HEK293T (cell line): ENCODE measurements around the gene PTPRG.
"Not testable (repeated sequence)": the region's sequence is repeated elsewhere in the genome, so short reads cannot be mapped to it uniquely, and the experiment has no call there.

Experiments used
- CTCF ChIA-PET: fragments of 350-600 bp; formaldehyde crosslinking; extraction: SDS; loops from one replicate; lab custom pipeline; 2021; ENCODE audit warnings: antibody characterized with exemption, inconsistent platforms; lab: Yijun Ruan, JAX
- POLR2A ChIA-PET: fragments of 350-600 bp; formaldehyde crosslinking; extraction: SDS; loops from one replicate; lab custom pipeline; 2020; ENCODE audit warnings: antibody characterized with exemption, inconsistent platforms; lab: Yijun Ruan, JAX
- DNase-seq: peaks from one replicate; pipeline ENCODE4 v3.0.0; 2012; ENCODE audit warnings: mixed read lengths; ENCODE audit errors: extremely low spot score
- ARNT ChIP-seq: fragments of 450-650 bp; IDR thresholded peaks from 2 replicates; pipeline ENCODE4 v1.6.1; 2017; ENCODE audit warnings: mild to moderate bottlenecking
- BHLHE40 ChIP-seq: fragments of 450-650 bp; IDR thresholded peaks from 2 replicates; pipeline ENCODE4 v1.6.1; 2016; ENCODE audit warnings: mild to moderate bottlenecking, moderate library complexity, borderline replicate concordance
- CTBP1 ChIP-seq: fragments of 450-650 bp; IDR thresholded peaks from 2 replicates; pipeline ENCODE4 v1.6.1; 2016; ENCODE audit warnings: borderline replicate concordance
- ELF4 ChIP-seq: fragments of 450-650 bp; IDR thresholded peaks from 2 replicates; pipeline ENCODE4 v1.6.1; 2017; ENCODE audit warnings: antibody characterized with exemption
- FOXA1 ChIP-seq: fragments of 450-650 bp; IDR thresholded peaks from 2 replicates; pipeline ENCODE4 v1.6.1; 2016; ENCODE audit warnings: mild to moderate bottlenecking
- FOXK2 ChIP-seq: fragments of 450-650 bp; IDR thresholded peaks from 2 replicates; pipeline ENCODE4 v1.6.1; 2016; ENCODE audit warnings: mild to moderate bottlenecking
- FOXM1 ChIP-seq: fragments of 450-650 bp; IDR thresholded peaks from 2 replicates; pipeline ENCODE4 v1.6.1; 2017; ENCODE audit warnings: mild to moderate bottlenecking, borderline replicate concordance
- HDGF ChIP-seq: fragments of 450-650 bp; IDR thresholded peaks from 2 replicates; pipeline ENCODE4 v1.6.1; 2017; ENCODE audit warnings: antibody characterized with exemption, borderline replicate concordance
- L3MBTL2 ChIP-seq: fragments of 450-650 bp; conservative IDR thresholded peaks from 2 replicates; pipeline ENCODE4 v1.6.1; 2016; ENCODE audit warnings: mild to moderate bottlenecking
- LEF1 ChIP-seq: fragments of 450-650 bp; IDR thresholded peaks from 2 replicates; pipeline ENCODE4 v1.6.1; 2017; ENCODE audit warnings: mild to moderate bottlenecking, borderline replicate concordance
- NFRKB ChIP-seq: fragments of 450-650 bp; IDR thresholded peaks from 2 replicates; pipeline ENCODE4 v1.6.1; 2016; ENCODE audit warnings: mild to moderate bottlenecking, moderate library complexity
- PKNOX1 ChIP-seq: fragments of 450-650 bp; IDR thresholded peaks from 2 replicates; pipeline ENCODE4 v1.6.1; 2016
- SP1 ChIP-seq: fragments of 450-650 bp; IDR thresholded peaks from 2 replicates; pipeline ENCODE4 v1.6.1; 2017
- SUZ12 ChIP-seq: fragments of 450-650 bp; IDR thresholded peaks from 2 replicates; pipeline ENCODE4 v1.6.1; 2016; ENCODE audit warnings: mild to moderate bottlenecking
- TARDBP ChIP-seq: fragments of 450-650 bp; IDR thresholded peaks from 2 replicates; pipeline ENCODE4 v1.6.1; 2016
- ZNF384 ChIP-seq: fragments of 450-650 bp; IDR thresholded peaks from 2 replicates; pipeline ENCODE4 v1.6.1; 2016

PTPRG gene

GRCh38 chr3:61687206-61687605 lies 125.8 kb downstream of the PTPRG start:
- no peak for DNase-seq
- ChIA-PET POLR2A (no interaction called here), CTCF (no interaction called here)
- TF ChIP-seq ELF4: no peak
- no peak for TF ChIP-seq L3MBTL2
- no peak for TF ChIP-seq HDGF
- no peak for TF ChIP-seq FOXA1
- TF ChIP-seq SUZ12: no peak
- no peak for TF ChIP-seq TARDBP
- TF ChIP-seq PKNOX1: no peak
- TF ChIP-seq FOXM1: no peak
- TF ChIP-seq NFRKB: no peak

GRCh38 chr3:61687663-61688306 lies 126.4 kb downstream of the PTPRG start:
- ChIA-PET POLR2A (no interaction called here), CTCF (no interaction called here)
- no peak for DNase-seq
- TF ChIP-seq FOXM1 (no peak), SUZ12 (no peak), LEF1 (no peak), ARNT (no peak), SP1 (no peak)

GRCh38 chr3:61688307-61688984 lies 127.1 kb downstream of the PTPRG start:
- ChIA-PET CTCF (no interaction called here), POLR2A (no interaction called here)
- DNase-seq: no peak
- TF ChIP-seq HDGF: no peak
- no peak for TF ChIP-seq FOXM1
- no peak for TF ChIP-seq NFRKB
- no peak for TF ChIP-seq FOXK2
- TF ChIP-seq LEF1: no peak
- TF ChIP-seq ELF4: no peak
- no peak for TF ChIP-seq CTBP1
- TF ChIP-seq SP1: no peak
- no peak for TF ChIP-seq BHLHE40
- TF ChIP-seq SUZ12: no peak
- no peak for TF ChIP-seq FOXA1
- TF ChIP-seq TARDBP: no peak
- no peak for TF ChIP-seq L3MBTL2
- no peak for TF ChIP-seq ZNF384
- no peak for TF ChIP-seq PKNOX1

GRCh38 chr3:61690016-61690415 lies 128.6 kb downstream of the PTPRG start:
- TF ChIP-seq PKNOX1 (no peak), FOXM1 (no peak), BHLHE40 (no peak), CTBP1 (no peak), L3MBTL2 (no peak), ELF4 (no peak)
- no peak for DNase-seq
- ChIA-PET CTCF (no interaction called here), POLR2A (no interaction called here)

- POLR2A ChIA-PET: no interaction called here
- TF ChIP-seq PKNOX1 (no peak), BHLHE40 (no peak), FOXK2 (no peak), LEF1 (no peak), FOXM1 (no peak), CTBP1 (no peak)
- CTCF ChIA-PET: interaction anchor here (0.7 kb wide), 1 partner anchor 161 kb away, joined by 3 read pairs; no protein-coding TSS in a partner anchor
- DNase-seq: no peak
Measured at GRCh38 chr3:61691466-61691865, 130.1 kb downstream of the PTPRG start.

- no peak for DNase-seq
- POLR2A ChIA-PET: no interaction called here
- TF ChIP-seq SP1: no peak
- TF ChIP-seq FOXA1: no peak
- TF ChIP-seq LEF1: no peak
- no peak for TF ChIP-seq FOXK2
- no peak for TF ChIP-seq ZNF384
- TF ChIP-seq FOXM1: no peak
- TF ChIP-seq L3MBTL2: no peak
- no peak for TF ChIP-seq ARNT
- no peak for TF ChIP-seq PKNOX1
- TF ChIP-seq TARDBP: no peak
- no peak for TF ChIP-seq ELF4
- no peak for TF ChIP-seq CTBP1
- TF ChIP-seq NFRKB: no peak
- CTCF ChIA-PET: no interaction called here
Measured at GRCh38 chr3:61697301-61697700, 135.9 kb downstream of the PTPRG start.

- POLR2A ChIA-PET, CTCF ChIA-PET, DNase-seq: not testable (repeated sequence)
Measured at GRCh38 chr3:61698278-61699072, 137.1 kb downstream of the PTPRG start.
